NCI-H446 treated with DMSO at 0.1 percent for 48 hours (cell line): Measurements from ENCODE around the gene SMIM45.

Experiments
- DNase-seq: peaks from one replicate; lab custom pipeline; 2025; lab: John Stamatoyannopoulos, UW

Gene SMIM45

GRCh38 chr22:41951898-41952474 lies at the start of gene SMIM45:
Gene SMIM45, plus strand, starts transcription at chr22:41952150.
- DNase-seq = no peak

- DNase-seq = no peak
Observed at GRCh38 chr22:41902932-41903421, 49.0 kb upstream of the SMIM45 start.

GRCh38 chr22:41904450-41905410 lies 47.2 kb upstream of the SMIM45 start:
- DNase-seq = no peak

GRCh38 chr22:41905411-41906202 lies 46.3 kb upstream of the SMIM45 start:
- DNase-seq = no peak

GRCh38 chr22:41906822-41907221 lies 45.1 kb upstream of the SMIM45 start:
- DNase-seq = no peak

GRCh38 chr22:41907436-41908401 lies 44.2 kb upstream of the SMIM45 start:
- no peak for DNase-seq

GRCh38 chr22:41908411-41909309 lies 43.3 kb upstream of the SMIM45 start:
- DNase-seq = no peak

GRCh38 chr22:41909310-41910049 lies 42.5 kb upstream of the SMIM45 start:
- no peak for DNase-seq

- DNase-seq = no peak
Observed at GRCh38 chr22:41910050-41911000, 41.6 kb upstream of the SMIM45 start.

- DNase-seq = no peak
Observed at GRCh38 chr22:41911001-41911611, 40.8 kb upstream of the SMIM45 start.

GRCh38 chr22:41912338-41913039 lies 39.5 kb upstream of the SMIM45 start:
- no peak for DNase-seq

GRCh38 chr22:41913040-41913719 lies 38.8 kb upstream of the SMIM45 start:
- no peak for DNase-seq

- DNase-seq = no peak
Observed at GRCh38 chr22:41913842-41914534, 38.0 kb upstream of the SMIM45 start.

- DNase-seq = no peak
Observed at GRCh38 chr22:41914611-41915034, 37.3 kb upstream of the SMIM45 start.

- no peak for DNase-seq
Observed at GRCh38 chr22:41915035-41915785, 36.7 kb upstream of the SMIM45 start, which contains the start of gene SHISA8. Gene SHISA8, minus strand, starts transcription at chr22:41915074. Its CDS starts 407 bp downstream, at chr22:41914667.
